ENCODE measurements around the gene LRCH2.

Gene LRCH2

GRCh38 chrX:115192244-115192700 is 41.6 kb downstream of the LRCH2 start:
- no peak for DNase-seq

- no peak for DNase-seq
Measured at GRCh38 chrX:115191490-115192243, 42.2 kb downstream of the LRCH2 start.

GRCh38 chrX:115190636-115191489 is 43.0 kb downstream of the LRCH2 start:
- no peak for DNase-seq

- DNase-seq, result no peak
Measured at GRCh38 chrX:115189646-115190635, 44.0 kb downstream of the LRCH2 start.

- DNase-seq, result no peak
Measured at GRCh38 chrX:115189110-115189509, 44.8 kb downstream of the LRCH2 start, which contains the start of gene RBMXL3. TSS of gene RBMXL3 (plus strand) at chrX:115189410. CDS start at chrX:115189442, 32 bp downstream.

- no peak for DNase-seq
Measured at GRCh38 chrX:115183980-115184379, 49.9 kb downstream of the LRCH2 start.

GRCh38 chrX:115178473-115178872 is 55.4 kb downstream of the LRCH2 start:
- DNase-seq, result no peak

GRCh38 chrX:115177932-115178331 is 56.0 kb downstream of the LRCH2 start:
- no peak for DNase-seq

- DNase-seq, result peak; percentile 3
Measured at GRCh38 chrX:115174548-115174947, 59.3 kb downstream of the LRCH2 start.

GRCh38 chrX:115173181-115173580 is 60.7 kb downstream of the LRCH2 start:
- DNase-seq, result no peak

- DNase-seq, result peak; percentile 3
Measured at GRCh38 chrX:115147220-115147619, 86.7 kb downstream of the LRCH2 start.

GRCh38 chrX:115142057-115142456 is 91.8 kb downstream of the LRCH2 start:
- no peak for DNase-seq

GRCh38 chrX:115138040-115138439 is 95.9 kb downstream of the LRCH2 start:
- no peak for DNase-seq

GRCh38 chrX:115134382-115134781 is 99.5 kb downstream of the LRCH2 start:
- DNase-seq, result no peak

GRCh38 chrX:115112411-115112810 is 121.5 kb downstream of the LRCH2 start:
- DNase-seq, result peak; percentile 4

- DNase-seq, result no peak
Measured at GRCh38 chrX:115098897-115099296, 135.0 kb downstream of the LRCH2 start.

GRCh38 chrX:115093191-115093590 is 140.7 kb downstream of the LRCH2 start:
- DNase-seq, result no peak

- DNase-seq, result no peak
Measured at GRCh38 chrX:115089419-115089818, 144.5 kb downstream of the LRCH2 start.

GRCh38 chrX:115068896-115069295 is 165.0 kb downstream of the LRCH2 start:
- no peak for DNase-seq

- DNase-seq, result peak; percentile 29
Measured at GRCh38 chrX:115067812-115068211, 166.1 kb downstream of the LRCH2 start.

- DNase-seq, result no peak
Measured at GRCh38 chrX:115065304-115065703, 168.6 kb downstream of the LRCH2 start.

All from fibroblast of upper back skin (primary cell).